Measurements from ENCODE around the gene GSN. TPM values are rescaled to one million over a fixed set of nuclear protein-coding genes. Genes with fewer than 3 reads are reported as not detected.

GSN gene
- total RNA-seq, 4 donors from 2014 or later, result 3,140 to 6,734 (median 4,294) TPM

GRCh38 chr9:121333950-121334773 is 66.2 kb downstream of the GSN start:
- ATAC-seq (ENCODE audit: low FRiP score) (no peak), DNase-seq (ENCODE audit: low spot score) (no peak)
- no peak for TF ChIP-seq CTCF (IDR thresholded peaks at IDR 0.05)

GRCh38 chr9:121336665-121337064 is 68.7 kb downstream of the GSN start:
- DNase-seq (ENCODE audit: low spot score) (no peak), ATAC-seq (ENCODE audit: low FRiP score) (no peak)
- TF ChIP-seq CTCF (IDR thresholded peaks at IDR 0.05), result no peak

- DNase-seq (ENCODE audit: low spot score) (no peak), ATAC-seq (ENCODE audit: low FRiP score) (no peak)
- no peak for TF ChIP-seq CTCF (IDR thresholded peaks at IDR 0.05)
Measured at GRCh38 chr9:121339437-121339836, 71.5 kb downstream of the GSN start.

- ATAC-seq (ENCODE audit: low FRiP score), result no peak
- TF ChIP-seq CTCF (IDR thresholded peaks at IDR 0.05), result no peak
- no peak for DNase-seq (ENCODE audit: low spot score)
Measured at GRCh38 chr9:121340676-121341392, 72.9 kb downstream of the GSN start.

GRCh38 chr9:121344184-121344583 is 76.2 kb downstream of the GSN start:
- DNase-seq (ENCODE audit: low spot score), result no peak
- TF ChIP-seq CTCF (IDR thresholded peaks at IDR 0.05), result no peak
- no peak for ATAC-seq (ENCODE audit: low FRiP score)

GRCh38 chr9:121345070-121345469 is 77.1 kb downstream of the GSN start:
- TF ChIP-seq CTCF (IDR thresholded peaks at IDR 0.05), result no peak
- no peak for ATAC-seq (ENCODE audit: low FRiP score)
- DNase-seq (ENCODE audit: low spot score), result no peak
